ENCODE data around the gene TPTE2. TPM values are rescaled to one million over a fixed set of nuclear protein-coding genes. Genes with fewer than 3 reads are reported as not detected.
"Not testable (repeated sequence)": the region's sequence is repeated elsewhere in the genome, so short reads cannot be mapped to it uniquely, and the experiment has no call there.

Gene TPTE2
- total RNA-seq, 2 donors from 2014 or later: 0.15 TPM; not detected in 1

DNA sequence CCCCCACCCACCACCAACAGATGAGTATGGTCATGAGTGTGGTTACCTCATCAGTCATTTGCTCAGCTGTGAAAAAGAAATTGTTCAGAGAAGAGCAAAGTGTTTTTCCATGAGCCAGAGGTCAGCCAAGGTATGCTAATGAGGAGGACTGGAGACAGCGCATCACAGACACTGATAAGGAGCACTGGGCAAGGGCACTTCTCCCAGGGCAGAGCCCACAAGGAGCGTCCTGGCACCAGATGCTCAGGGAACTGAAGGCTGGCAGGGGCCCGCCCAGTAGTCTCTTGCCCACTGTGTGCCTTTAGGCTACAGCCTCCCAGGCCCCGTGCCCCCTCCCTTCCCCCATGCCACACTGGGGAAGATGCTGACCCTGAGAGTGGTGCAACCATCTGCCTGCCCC, 148.8 kb downstream of the TPTE2 start:
- H3K4me3 ChIP-seq; H3K9ac ChIP-seq (ENCODE audit: low read depth in 2 of 2, low read length in 2 of 2); H3K27ac ChIP-seq; H3K36me3 ChIP-seq; H3K27me3 ChIP-seq; H3K9me3 ChIP-seq; H3K4me1 ChIP-seq; DNase-seq; intact Hi-C loops (cut with DNase I): not testable (repeated sequence)

DNA sequence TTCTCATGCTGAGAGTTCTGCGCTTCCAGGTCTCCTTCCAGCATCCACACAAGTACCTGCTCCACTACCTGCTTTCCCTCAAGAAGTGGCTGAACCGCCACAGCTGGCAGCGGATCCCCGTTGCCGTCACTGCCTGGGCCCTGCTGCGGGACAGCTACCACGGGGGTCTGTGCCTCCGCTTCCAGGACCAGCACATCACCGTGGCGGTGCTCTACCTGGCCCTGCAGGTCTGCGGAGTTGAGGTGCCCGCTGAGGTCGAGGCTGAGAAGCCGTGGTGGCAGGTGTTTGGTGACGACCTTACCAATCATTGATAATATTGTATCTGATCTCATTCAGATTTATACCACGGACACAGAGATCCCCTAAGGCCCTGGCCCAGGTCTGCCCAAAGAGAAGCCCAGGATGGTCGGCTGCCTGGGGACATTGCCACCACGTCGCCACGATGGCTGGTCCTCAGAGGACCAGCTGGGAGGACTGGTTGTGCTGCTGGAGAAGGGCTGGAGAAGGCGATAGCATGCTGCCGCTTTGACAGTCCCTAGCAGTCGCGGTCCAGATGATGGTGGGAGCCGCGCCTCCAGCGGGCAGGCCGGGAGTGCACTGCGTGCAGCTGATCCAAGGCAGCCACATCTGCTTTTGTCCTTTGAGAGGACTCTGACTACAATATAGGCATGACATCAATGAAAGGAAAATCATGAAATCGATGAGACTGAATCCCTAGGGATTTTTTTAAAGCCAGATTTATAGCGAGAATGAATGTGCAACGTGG, 178.4 kb downstream of the TPTE2 start:
- H3K36me3 ChIP-seq; H3K27ac ChIP-seq; DNase-seq; H3K27me3 ChIP-seq; intact Hi-C loops (cut with DNase I); H3K4me3 ChIP-seq; H3K9ac ChIP-seq (ENCODE audit: low read depth in 2 of 2, low read length in 2 of 2); H3K4me1 ChIP-seq; H3K9me3 ChIP-seq: not testable (repeated sequence)

DNA sequence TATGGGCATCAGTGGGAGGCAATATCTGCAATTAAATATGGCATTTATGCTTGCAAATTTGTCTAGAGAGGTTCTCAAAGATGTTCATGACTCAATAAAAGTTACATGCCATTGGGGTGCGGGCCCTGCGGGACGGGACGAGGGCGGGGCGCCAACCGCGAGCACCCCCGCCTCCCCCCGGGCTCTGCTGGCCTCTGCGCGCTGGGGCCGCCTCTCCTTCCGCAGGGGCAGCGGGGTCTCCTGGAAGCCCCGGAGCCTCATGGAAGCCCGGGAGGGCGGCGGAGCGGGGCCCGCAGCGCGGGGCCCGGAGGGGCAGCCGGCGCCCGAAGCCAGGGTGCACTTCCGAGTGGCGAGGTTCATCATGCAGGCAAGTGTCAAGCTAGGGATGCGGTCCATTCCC, 179.2 kb downstream of the TPTE2 start:
- no peak for DNase-seq
- intact Hi-C loops (cut with DNase I): no loop called here

More for the DNA sequence above, 179.2 kb downstream of the TPTE2 start:
- Histone ChIP-seq H3K27me3 (no peaks in the 10 kb centered on the region), H3K9me3 (no peaks in the 10 kb centered on the region), H3K4me3 (no peak overlapping the region), H3K4me1 (no peaks in the 10 kb centered on the region), H3K36me3 (no peaks in the 10 kb centered on the region), H3K27ac (no peak overlapping the region), H3K9ac (ENCODE audit: low read depth in 2 of 2, low read length in 2 of 2) (no peak overlapping the region)
- TF ChIP-seq, protein P1, sequence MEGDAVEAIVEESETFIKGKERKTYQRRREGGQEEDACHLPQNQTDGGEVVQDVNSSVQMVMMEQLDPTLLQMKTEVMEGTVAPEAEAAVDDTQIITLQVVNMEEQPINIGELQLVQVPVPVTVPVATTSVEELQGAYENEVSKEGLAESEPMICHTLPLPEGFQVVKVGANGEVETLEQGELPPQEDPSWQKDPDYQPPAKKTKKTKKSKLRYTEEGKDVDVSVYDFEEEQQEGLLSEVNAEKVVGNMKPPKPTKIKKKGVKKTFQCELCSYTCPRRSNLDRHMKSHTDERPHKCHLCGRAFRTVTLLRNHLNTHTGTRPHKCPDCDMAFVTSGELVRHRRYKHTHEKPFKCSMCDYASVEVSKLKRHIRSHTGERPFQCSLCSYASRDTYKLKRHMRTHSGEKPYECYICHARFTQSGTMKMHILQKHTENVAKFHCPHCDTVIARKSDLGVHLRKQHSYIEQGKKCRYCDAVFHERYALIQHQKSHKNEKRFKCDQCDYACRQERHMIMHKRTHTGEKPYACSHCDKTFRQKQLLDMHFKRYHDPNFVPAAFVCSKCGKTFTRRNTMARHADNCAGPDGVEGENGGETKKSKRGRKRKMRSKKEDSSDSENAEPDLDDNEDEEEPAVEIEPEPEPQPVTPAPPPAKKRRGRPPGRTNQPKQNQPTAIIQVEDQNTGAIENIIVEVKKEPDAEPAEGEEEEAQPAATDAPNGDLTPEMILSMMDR (IDR thresholded peaks at IDR 0.05): no peak

Other genes with a start within 250 kb of the TPTE2 start
- gene MPHOSPH8, start 72.1 kb upstream of the TPTE2 start, total RNA-seq: 10 to 100 TPM; 23.8 to 34.1 TPM
- 10 to 100 TPM; 36.5 to 46.3 TPM for gene PSPC1, start 221.4 kb upstream of the TPTE2 start, total RNA-seq